Heart left ventricle (tissue), 13 donors: Measurements from ENCODE around the gene RPAP3.

Source experiments
- CTCF ChIP-seq, 12 donors: fragments of 200-600 bp; sonication (generic) in 4 of 12; IDR thresholded peaks; one replicate each; pipeline versions ENCODE4 v1.5.0 to v1.8.0; 2018 to 2022; ENCODE audit warnings: antibody characterized with exemption in 12 of 12, mild to moderate bottlenecking in 5 of 12
- POLR2A ChIP-seq, 2 donors: fragments of 450-650 bp; IDR thresholded peaks; one replicate each; pipeline ENCODE4 v1.6.1; 2017; ENCODE audit warnings: antibody characterized with exemption in 2 of 2, mild to moderate bottlenecking in 2 of 2, moderate library complexity in 2 of 2
- donor health status: ischemic (EF 13 %, LVEDD 7.1; RV severe dilation, severe dysfunction).
- donor health status: DM: no; HTN: yes; CAD: no.
- donor health status: DM: no; HTN: no; CAD: no.
- donor health status: ischemic (EF 25% LVEDD 6.9; RV normal size, moderate dysfunction).
- donor health status: ischemic (EF 25% LVEDD 5.7; RV mildly dilated, moderate dysfunction).
- donor health status: ischemic (EF 35%, LVEDD 5.7; RV mildly dilated, moderate dysfunction).
- donor health status: nonischemic (EF 11% LVEDD 7.7; RV severe dilation, severe dysfunction).
- donor health status: DM: yes; HTN: yes; CAD: no.
- donor health status: PGD.
- donor health status: ischemic (EF 29% LVEDD 5.4; RV normal size, mild dysfunction).
- donor health status: nonischemic (EF 23%, LVEDD 6.1; RV moderate dilation, normal function).

- TF ChIP-seq CTCF (IDR thresholded peaks at IDR 0.05) = no peak
- TF ChIP-seq POLR2A (IDR thresholded peaks at IDR 0.05) = no peak
Measured at GRCh38 chr12:47621960-47622359, 83.9 kb downstream of the RPAP3 start.
